GM12878 (cell line): ENCODE results near the gene SNCB. TPM values are rescaled to one million over a fixed set of nuclear protein-coding genes. Genes with fewer than 3 reads are reported as not detected.

ENCODE experiments used
- ATAC-seq: fragments of 200-7000 bp; cut with Tn5 transposase; 3 replicates; pipeline ENCODE4 v1.9.1; 2020; ENCODE audit warnings: mild to moderate bottlenecking, moderate library complexity
- BruUV-seq: library from RNA; stranded (reverse); fragments of 400-500 nt; replicated peaks from 2 replicates; lab custom pipeline; 2021; lab: Mats Ljungman, UMichigan
- CTCF ChIA-PET: fragments of 300-600 bp; sonication (Branson Sonifier 250); formaldehyde crosslinking; extraction: SDS; loops from one replicate; lab custom pipeline; 2021; ENCODE audit warnings: inconsistent platforms; lab: Yijun Ruan, JAX
- POLR2A ChIA-PET: fragments of 350-600 bp; formaldehyde crosslinking; extraction: SDS; loops from one replicate; lab custom pipeline; 2021; ENCODE audit warnings: inconsistent platforms; lab: Charles Lee
- RAD21 ChIA-PET: fragments of 300-600 bp; sonication (Branson Sonifier 250); formaldehyde crosslinking; loops from one replicate; lab custom pipeline; 2023; ENCODE audit warnings: antibody characterized with exemption; ENCODE audit not compliant: unreplicated experiment; lab: Charles Lee
- SMC1A ChIA-PET: fragments of 300-600 bp; sonication (Branson Sonifier 250); formaldehyde crosslinking; loops from one replicate; lab custom pipeline; 2023; ENCODE audit not compliant: unreplicated experiment, uncharacterized antibody; lab: Charles Lee
- DNase-seq: peaks from one replicate; pipeline ENCODE4 v3.0.0-alpha.2; 2011; ENCODE audit warnings: low read depth, low spot score
- FAIRE-seq: peaks from 3 replicates; lab custom pipeline; 2011; peaks lifted over from hg19 to GRCh38; lab: Jason Lieb, UNC
- H2AFZ ChIP-seq: 2 replicates; pipeline ENCODE4 v1.6.0; 2011; ENCODE audit warnings: low read depth, low read length, control low read depth; ENCODE audit not compliant: control insufficient read depth
- H3K27ac ChIP-seq: 2 replicates; pipeline ENCODE4 v1.5.1; 2011; ENCODE audit warnings: control low read depth; ENCODE audit not compliant: control insufficient read depth, insufficient read depth
- H3K27me3 ChIP-seq, 2 experiments: replicated peaks in 1 of 2; 2 replicates each; pipeline versions ENCODE4 v1.6.0 to v1.6.1; 2011; ENCODE audit warnings: low read length in 1 of 2; ENCODE audit not compliant: control insufficient read depth in 2 of 2, insufficient read depth in 2 of 2
- H3K36me3 ChIP-seq, 2 experiments: 2 replicates each; pipeline ENCODE4 v1.5.1; 2011; ENCODE audit warnings: low read length in 1 of 2; ENCODE audit not compliant: control insufficient read depth in 2 of 2, insufficient read depth in 2 of 2
- H3K4me1 ChIP-seq: 2 replicates; pipeline ENCODE4 v1.6.1; 2011; ENCODE audit warnings: mild to moderate bottlenecking, low read length, moderate library complexity, mixed read lengths; ENCODE audit not compliant: control insufficient read depth, insufficient read depth
- H3K4me2 ChIP-seq: 2 replicates; pipeline ENCODE4 v1.6.0; 2011; ENCODE audit warnings: control low read depth; ENCODE audit not compliant: control insufficient read depth, insufficient read depth
- H3K4me3 ChIP-seq: fragments of 200-600 bp; sonication (generic); 2 replicates; pipeline ENCODE4 v1.5.1; 2016
- H3K79me2 ChIP-seq: 2 replicates; pipeline ENCODE4 v1.6.0; 2011; ENCODE audit warnings: low read length; ENCODE audit not compliant: control insufficient read depth, insufficient read depth
- H3K9ac ChIP-seq: 2 replicates; pipeline ENCODE4 v1.8.0; 2011; ENCODE audit warnings: low read length, control low read depth, mixed read lengths; ENCODE audit not compliant: control insufficient read depth, insufficient read depth
- H3K9me3 ChIP-seq: replicated peaks from 3 replicates; pipeline ENCODE4 v1.5.1; 2011; ENCODE audit warnings: mild to moderate bottlenecking, low read length; ENCODE audit not compliant: control insufficient read depth, insufficient read depth
- H4K20me1 ChIP-seq: 2 replicates; pipeline ENCODE4 v1.6.0; 2011; ENCODE audit not compliant: control insufficient read depth, insufficient read depth
- BCLAF1 ChIP-seq: fragments of 450-650 bp; IDR thresholded peaks from 2 replicates; pipeline ENCODE4 v1.6.1; 2017; ENCODE audit warnings: antibody characterized with exemption, mild to moderate bottlenecking, moderate library complexity
- CUX1 ChIP-seq: IDR thresholded peaks from 2 replicates; pipeline ENCODE4 v1.6.1; 2012; ENCODE audit warnings: improper control_type of control experiment, low read depth, low read length; ENCODE audit not compliant: insufficient replicate concordance
- MEF2A ChIP-seq: IDR thresholded peaks from 2 replicates; pipeline ENCODE4 v1.6.1; 2011; ENCODE audit warnings: low read depth, mild to moderate bottlenecking, low read length, moderate library complexity; ENCODE audit not compliant: insufficient read depth
- NR2F1 ChIP-seq: fragments of 450-650 bp; conservative IDR thresholded peaks from 2 replicates; pipeline ENCODE4 v1.6.1; 2017; ENCODE audit warnings: mild to moderate bottlenecking
- RFX5 ChIP-seq: IDR thresholded peaks from 2 replicates; pipeline ENCODE4 v1.6.1; 2011; ENCODE audit warnings: low read depth, low read length, improper control_type of control experiment
- SMARCA5 ChIP-seq: fragments of 450-650 bp; IDR thresholded peaks from 2 replicates; pipeline ENCODE4 v1.6.1; 2017; ENCODE audit warnings: mild to moderate bottlenecking
- SPI1 ChIP-seq: IDR thresholded peaks from 2 replicates; pipeline ENCODE4 v1.6.1; 2011; ENCODE audit warnings: low read depth, mild to moderate bottlenecking, low read length, moderate library complexity, borderline replicate concordance; ENCODE audit not compliant: insufficient read depth
- TCF7 ChIP-seq: IDR thresholded peaks from 2 replicates; pipeline ENCODE4 v1.6.1; 2014; ENCODE audit warnings: antibody characterized with exemption, borderline replicate concordance
- USF1 ChIP-seq: IDR thresholded peaks from 2 replicates; pipeline ENCODE4 v1.6.1; 2011; ENCODE audit warnings: borderline replicate concordance, low read depth, mild to moderate bottlenecking, moderate library complexity, mixed read lengths, low read length; ENCODE audit not compliant: insufficient read depth; ENCODE audit errors: extremely low read length
- ZZZ3 ChIP-seq: IDR thresholded peaks from 2 replicates; pipeline ENCODE4 v1.6.1; 2011; ENCODE audit warnings: low read depth; ENCODE audit not compliant: control insufficient read depth, insufficient read length
- whole genome bisulfite sequencing: methylation state at CpG from one replicate; pipeline ENCODE4 v1.1.6; 2016; ENCODE audit warnings: low lambda C conversion rate; ENCODE audit not compliant: insufficient replicate concordance, insufficient coverage; ENCODE audit errors: missing lambda C conversion rate; 5-methylcytosine and 5-hydroxymethylcytosine counted together
- in situ Hi-C: fragments of 300-500 bp; cut with MboI; formaldehyde crosslinking; loops from 9 replicates; pipeline ENCODE4 v1.14.3; 2018; ENCODE audit warnings: mixed read lengths
- intact Hi-C: fragments of 100-400 bp; cut with micrococcal nuclease; formaldehyde crosslinking; loops from one replicate; pipeline ENCODE4 v1.14.2; 2022; ENCODE audit not compliant: unreplicated experiment
- polyA plus RNA-seq, 11 experiments: library from polyadenylated mRNA; depleted of rRNA in 4 of 11; unstranded in 6 of 11; stranded (reverse) in 5 of 11; fragments of >200 nt; fragmentation: Nextera tagmentation in 4 of 11; fragmentation: Illumina TruSeq in 1 of 11; extraction: Ambion mirVana in 4 of 11; extraction: Trizol in 1 of 11; gene quantifications; 1 replicate in 1 of 11; 2 replicates in 10 of 11; pipeline versions ENCODE4 v1.2.1 to v1.2.3, GENCODE V29; 2011 to 2016; ENCODE audit warnings: inconsistent platforms in 2 of 11, missing spikeins in 2 of 11, low read depth in 1 of 11
- total RNA-seq, 4 experiments: library from RNA; depleted of rRNA in 3 of 4; stranded (reverse); fragments of >200 nt in 3 of 4; fragmentation: Illumina TruSeq in 1 of 4; extraction: Trizol in 1 of 4; gene quantifications; 2 replicates each; pipeline versions ENCODE4 v1.2.1 to v1.2.3, GENCODE V29; 2013 to 2021

The SNCB gene
- total and polyA plus RNA-seq, 10 of the 15 experiments (the other 5 are each of a cell fraction or from before 2014, with no cell fraction given): 0.75 TPM; not detected in 9

GRCh38 chr5:176639208-176639607, 8.9 kb upstream of the SNCB start:
- no peaks in the 10 kb centered on the region for H3K79me2 ChIP-seq
- no peak overlapping the region for H2AFZ ChIP-seq
- H3K36me3 ChIP-seq: no peaks in the 10 kb centered on the region
- ATAC-seq (no peak), DNase-seq (no peak), FAIRE-seq (no peak)
- no peak overlapping the region for H3K4me3 ChIP-seq
- no peak for TF ChIP-seq BCLAF1
- no peak for TF ChIP-seq MEF2A
- TF ChIP-seq TCF7: no peak
- TF ChIP-seq CUX1: no peak
- no peak for TF ChIP-seq RFX5
- no peak for TF ChIP-seq SMARCA5
- TF ChIP-seq NR2F1: no peak
- TF ChIP-seq ZZZ3: no peak
- no peak for TF ChIP-seq SPI1
- TF ChIP-seq USF1: no peak
- no peaks in the 10 kb centered on the region for H4K20me1 ChIP-seq
- ChIA-PET POLR2A (no interaction called here), CTCF (no interaction called here), RAD21 (no interaction called here), SMC1A (no interaction called here)
- no peaks in the 10 kb centered on the region; the same call in 2 of the 3 replicates for H3K9me3 ChIP-seq
- H3K27me3 ChIP-seq: no peaks in the 10 kb centered on the region
- no peak overlapping the region for H3K4me2 ChIP-seq
- intact Hi-C loops: no loop called here
- peaks cover under 1% of the 10 kb centered on the region for H3K4me1 ChIP-seq
- H3K27ac ChIP-seq: no peak overlapping the region
- in situ Hi-C loops: no loop called here
- no peak overlapping the region for H3K9ac ChIP-seq
- WGBS: 8% methylated on average over 4 of the region's 4 CpGs
- BruUV-seq: no TSS peak
